ENCODE results near the gene PNLDC1.
A peak's percentile ranks its signal among the peaks of the same experiment; 100 is the strongest.

DNA sequence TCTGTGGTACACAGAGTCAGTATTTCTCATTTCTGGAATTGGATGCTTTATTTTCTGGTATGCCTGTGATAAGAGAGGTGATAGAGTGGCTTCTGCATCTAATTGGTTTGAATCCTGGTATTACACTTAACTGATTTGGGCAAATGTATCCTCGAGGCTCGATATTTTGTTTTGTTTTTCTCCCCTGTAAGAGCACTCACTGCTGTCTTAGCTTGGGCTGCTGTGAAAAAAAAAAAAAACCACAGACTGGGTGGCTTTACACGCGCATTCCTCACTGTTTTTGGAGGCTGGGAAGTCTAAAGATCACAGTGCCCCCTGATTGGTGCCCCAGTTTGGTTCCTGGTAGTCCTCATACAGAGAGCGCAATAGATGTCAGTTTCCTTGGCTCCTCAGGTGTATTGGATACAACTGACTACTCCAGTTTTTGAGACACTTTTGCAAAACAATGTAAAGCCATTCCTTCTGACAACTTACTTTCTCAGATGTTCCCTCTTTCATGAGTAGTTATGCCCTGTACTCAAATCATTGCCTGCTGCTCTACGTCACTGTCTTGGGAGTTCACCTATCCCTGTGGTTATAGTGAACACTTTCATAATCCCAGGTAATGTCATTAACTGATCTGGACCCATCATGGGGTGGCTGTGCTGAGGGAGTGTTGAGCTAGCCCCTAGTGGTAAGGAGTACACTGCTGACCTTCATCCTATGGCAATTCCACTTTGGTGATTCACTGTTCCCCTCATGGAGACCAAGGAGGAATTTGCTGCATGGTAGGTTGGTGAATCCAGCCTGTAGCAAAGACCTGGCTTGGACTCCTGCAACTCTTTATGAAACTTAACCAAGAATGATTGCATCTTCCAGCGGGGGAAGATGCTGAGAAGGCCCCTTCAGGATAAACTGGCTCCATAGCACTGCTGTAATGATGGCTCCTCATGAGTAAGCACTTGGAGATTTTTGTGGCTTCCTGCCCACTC is 41.8 kb upstream of the PNLDC1 start:
- TF ChIP-seq, protein P1, sequence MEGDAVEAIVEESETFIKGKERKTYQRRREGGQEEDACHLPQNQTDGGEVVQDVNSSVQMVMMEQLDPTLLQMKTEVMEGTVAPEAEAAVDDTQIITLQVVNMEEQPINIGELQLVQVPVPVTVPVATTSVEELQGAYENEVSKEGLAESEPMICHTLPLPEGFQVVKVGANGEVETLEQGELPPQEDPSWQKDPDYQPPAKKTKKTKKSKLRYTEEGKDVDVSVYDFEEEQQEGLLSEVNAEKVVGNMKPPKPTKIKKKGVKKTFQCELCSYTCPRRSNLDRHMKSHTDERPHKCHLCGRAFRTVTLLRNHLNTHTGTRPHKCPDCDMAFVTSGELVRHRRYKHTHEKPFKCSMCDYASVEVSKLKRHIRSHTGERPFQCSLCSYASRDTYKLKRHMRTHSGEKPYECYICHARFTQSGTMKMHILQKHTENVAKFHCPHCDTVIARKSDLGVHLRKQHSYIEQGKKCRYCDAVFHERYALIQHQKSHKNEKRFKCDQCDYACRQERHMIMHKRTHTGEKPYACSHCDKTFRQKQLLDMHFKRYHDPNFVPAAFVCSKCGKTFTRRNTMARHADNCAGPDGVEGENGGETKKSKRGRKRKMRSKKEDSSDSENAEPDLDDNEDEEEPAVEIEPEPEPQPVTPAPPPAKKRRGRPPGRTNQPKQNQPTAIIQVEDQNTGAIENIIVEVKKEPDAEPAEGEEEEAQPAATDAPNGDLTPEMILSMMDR (conservative IDR thresholded peaks at IDR 0.05 in 1 of 2, IDR thresholded peaks at IDR 0.05 in 1 of 2; ENCODE audit: extremely low read depth in 1 of 2, insufficient read depth in 1 of 2, low read depth in 1 of 2, low read length in 2 of 2), result peak; percentile 18 to 40
- TF ChIP-seq EZH2 (IDR thresholded peaks at IDR 0.05; ENCODE audit: borderline replicate concordance, low read length), result no peak

Data from mammary epithelial cell (primary cell).